BE2C (cell line): ENCODE measurements around the gene IMP4.

Experiments used
- DNase-seq: peaks from one replicate; pipeline ENCODE4 v3.0.0-alpha.2; 2020
- H3K27me3 ChIP-seq: fragments of 250-450 bp; sonication (Bioruptor Pico); 2 replicates; pipeline ENCODE4 v1.5.1; 2020; ENCODE audit warnings: mild to moderate bottlenecking
- H3K36me3 ChIP-seq: fragments of 250-450 bp; sonication (Bioruptor Pico); 2 replicates; pipeline ENCODE4 v1.5.1; 2020; ENCODE audit warnings: mild to moderate bottlenecking
- H3K4me1 ChIP-seq: fragments of 250-450 bp; sonication (Bioruptor Pico); 2 replicates; pipeline ENCODE4 v1.5.1; 2020
- H3K4me3 ChIP-seq: 2 replicates; pipeline ENCODE4 v1.5.1; 2011; ENCODE audit warnings: low read depth, low read length
- H3K9me3 ChIP-seq: fragments of 250-450 bp; sonication (Bioruptor Pico); 2 replicates; pipeline ENCODE4 v1.5.1; 2020
- TF ChIP-seq, protein P1 (sequence below): IDR thresholded peaks from 2 replicates; pipeline ENCODE4 v1.5.1; 2012; ENCODE audit warnings: mild to moderate bottlenecking, low read depth, low read length

IMP4 gene

DNA sequence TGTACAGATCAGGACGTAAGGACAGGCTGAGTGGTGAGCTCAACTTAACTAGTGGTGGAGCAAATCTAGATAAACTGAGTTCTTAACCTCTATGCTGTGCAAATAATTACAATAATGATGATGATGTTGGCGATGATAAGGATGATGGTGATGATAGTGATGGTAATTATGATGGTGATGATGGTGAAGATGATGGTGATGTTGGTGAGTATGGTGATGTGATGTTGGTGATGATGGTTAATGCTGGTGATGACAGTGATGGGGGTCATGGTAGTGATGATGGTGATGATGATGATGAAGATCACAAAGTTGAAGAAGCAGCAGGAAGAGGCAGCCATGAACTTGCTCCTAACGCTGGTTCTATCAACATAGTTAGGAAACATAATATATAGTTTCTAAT lies 38.0 kb upstream of the IMP4 start:
- Histone ChIP-seq H3K36me3 (no peaks in the 10 kb centered on the region), H3K4me3 (no peak overlapping the region), H3K9me3 (no peaks in the 10 kb centered on the region), H3K4me1 (no peaks in the 10 kb centered on the region), H3K27me3 (no peaks in the 10 kb centered on the region)
- DNase-seq: no peak
- TF ChIP-seq, protein P1, sequence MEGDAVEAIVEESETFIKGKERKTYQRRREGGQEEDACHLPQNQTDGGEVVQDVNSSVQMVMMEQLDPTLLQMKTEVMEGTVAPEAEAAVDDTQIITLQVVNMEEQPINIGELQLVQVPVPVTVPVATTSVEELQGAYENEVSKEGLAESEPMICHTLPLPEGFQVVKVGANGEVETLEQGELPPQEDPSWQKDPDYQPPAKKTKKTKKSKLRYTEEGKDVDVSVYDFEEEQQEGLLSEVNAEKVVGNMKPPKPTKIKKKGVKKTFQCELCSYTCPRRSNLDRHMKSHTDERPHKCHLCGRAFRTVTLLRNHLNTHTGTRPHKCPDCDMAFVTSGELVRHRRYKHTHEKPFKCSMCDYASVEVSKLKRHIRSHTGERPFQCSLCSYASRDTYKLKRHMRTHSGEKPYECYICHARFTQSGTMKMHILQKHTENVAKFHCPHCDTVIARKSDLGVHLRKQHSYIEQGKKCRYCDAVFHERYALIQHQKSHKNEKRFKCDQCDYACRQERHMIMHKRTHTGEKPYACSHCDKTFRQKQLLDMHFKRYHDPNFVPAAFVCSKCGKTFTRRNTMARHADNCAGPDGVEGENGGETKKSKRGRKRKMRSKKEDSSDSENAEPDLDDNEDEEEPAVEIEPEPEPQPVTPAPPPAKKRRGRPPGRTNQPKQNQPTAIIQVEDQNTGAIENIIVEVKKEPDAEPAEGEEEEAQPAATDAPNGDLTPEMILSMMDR: no peak

DNA sequence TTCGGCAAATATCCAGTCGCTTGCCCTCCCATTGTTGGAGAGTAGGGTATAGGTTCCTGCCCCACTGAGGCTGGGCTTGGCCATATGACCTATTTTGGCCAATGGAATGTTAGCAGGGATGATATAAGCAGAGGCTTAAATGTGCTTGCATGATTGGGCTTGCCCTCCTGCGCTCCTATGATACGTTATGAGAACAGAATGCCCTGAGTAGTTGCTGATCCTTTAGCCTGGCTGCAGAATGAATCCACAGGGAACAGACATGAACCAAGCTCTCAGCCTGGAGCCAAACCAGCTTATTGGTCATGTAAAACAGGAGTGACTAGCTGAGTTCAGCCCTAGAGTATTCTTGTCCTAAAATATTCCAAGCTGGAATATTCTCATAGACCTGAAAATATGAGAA lies 34.8 kb upstream of the IMP4 start:
- TF ChIP-seq, protein P1: no peak

DNA sequence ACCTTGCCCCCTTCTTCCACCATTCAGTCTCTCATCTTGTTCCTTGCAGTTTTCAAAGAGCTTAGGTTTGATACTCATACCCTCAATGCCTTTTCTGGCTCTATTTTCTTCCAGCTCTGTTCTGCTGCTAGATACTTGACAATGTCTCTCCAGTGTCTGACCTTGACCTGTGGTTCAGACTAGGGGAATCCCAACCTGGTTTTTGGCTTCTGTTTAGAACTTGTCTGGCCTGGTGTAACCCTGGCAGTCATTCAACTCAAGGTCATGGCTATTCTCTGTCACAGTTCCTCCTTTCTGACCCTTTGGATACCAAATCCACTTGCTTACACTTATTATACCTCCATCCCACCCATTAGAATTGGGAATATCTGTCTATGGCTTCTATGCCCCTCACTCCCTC lies 31.8 kb upstream of the IMP4 start:
- Histone ChIP-seq H3K9me3 (no peaks in the 10 kb centered on the region), H3K27me3 (no peaks in the 10 kb centered on the region), H3K4me1 (no peaks in the 10 kb centered on the region), H3K4me3 (no peak overlapping the region), H3K36me3 (no peaks in the 10 kb centered on the region)
- no peak for DNase-seq
- TF ChIP-seq, protein P1: no peak

More for the DNA sequence above, 34.8 kb upstream of the IMP4 start:
- no peaks in the 10 kb centered on the region for H3K4me1 ChIP-seq
- H3K36me3 ChIP-seq: no peaks in the 10 kb centered on the region
- H3K9me3 ChIP-seq: no peaks in the 10 kb centered on the region
- no peaks in the 10 kb centered on the region for H3K27me3 ChIP-seq
- DNase-seq: no peak
- H3K4me3 ChIP-seq: no peak overlapping the region

DNA sequence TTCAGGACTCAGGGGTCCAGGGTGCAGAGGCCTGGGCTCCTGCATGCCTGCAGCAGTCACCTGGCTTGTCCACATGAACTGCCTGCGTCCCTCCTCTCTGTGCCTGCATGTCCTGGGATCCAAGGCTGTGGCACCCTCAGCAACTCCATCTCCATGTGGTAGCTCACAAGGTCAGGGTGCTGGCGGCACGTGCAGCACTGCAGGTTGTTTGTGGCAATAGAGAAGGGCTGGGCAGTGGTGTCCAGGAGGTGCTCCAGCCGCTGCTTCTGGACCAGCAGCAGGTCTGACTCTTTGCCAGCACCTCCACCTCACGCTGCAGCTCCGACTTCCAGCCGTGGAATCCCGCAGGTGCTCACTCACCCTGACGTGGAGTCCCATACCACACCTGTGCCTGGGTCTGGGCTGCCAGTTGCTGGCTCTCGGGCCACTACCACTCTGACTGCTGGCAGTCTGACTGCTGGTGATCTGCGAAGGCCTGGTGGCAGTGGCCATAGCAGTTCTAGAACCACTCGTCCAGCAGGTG lies 28.8 kb upstream of the IMP4 start:
- H3K4me1 ChIP-seq: no peaks in the 10 kb centered on the region
- H3K4me3 ChIP-seq: no peak overlapping the region
- TF ChIP-seq, protein P1: no peak
- DNase-seq: no peak
- no peaks in the 10 kb centered on the region for H3K27me3 ChIP-seq
- no peaks in the 10 kb centered on the region for H3K9me3 ChIP-seq
- H3K36me3 ChIP-seq: no peaks in the 10 kb centered on the region

GRCh38 chr2:130314377-130314776 lies 28.3 kb upstream of the IMP4 start:
- no peaks in the 10 kb centered on the region for H3K36me3 ChIP-seq
- no peak for DNase-seq
- H3K4me3 ChIP-seq: no peak overlapping the region
- no peaks in the 10 kb centered on the region for H3K27me3 ChIP-seq
- TF ChIP-seq, protein P1: no peak
- no peaks in the 10 kb centered on the region for H3K4me1 ChIP-seq
- H3K9me3 ChIP-seq: no peaks in the 10 kb centered on the region

GRCh38 chr2:130316596-130316995 lies 26.1 kb upstream of the IMP4 start:
- DNase-seq: no peak
- Histone ChIP-seq H3K4me3 (no peak overlapping the region), H3K9me3 (no peaks in the 10 kb centered on the region), H3K36me3 (no peaks in the 10 kb centered on the region), H3K27me3 (no peaks in the 10 kb centered on the region), H3K4me1 (no peaks in the 10 kb centered on the region)
- TF ChIP-seq, protein P1: no peak
